GM21786 (cell line): Measurements from ENCODE around the gene PSMD9.

ENCODE experiments used
- ATAC-seq: cut with Tn5 transposase; IDR thresholded peaks from one replicate; pipeline ENCODE4 v1.9.1; 2021; ENCODE audit not compliant: unreplicated experiment

Gene PSMD9

DNA sequence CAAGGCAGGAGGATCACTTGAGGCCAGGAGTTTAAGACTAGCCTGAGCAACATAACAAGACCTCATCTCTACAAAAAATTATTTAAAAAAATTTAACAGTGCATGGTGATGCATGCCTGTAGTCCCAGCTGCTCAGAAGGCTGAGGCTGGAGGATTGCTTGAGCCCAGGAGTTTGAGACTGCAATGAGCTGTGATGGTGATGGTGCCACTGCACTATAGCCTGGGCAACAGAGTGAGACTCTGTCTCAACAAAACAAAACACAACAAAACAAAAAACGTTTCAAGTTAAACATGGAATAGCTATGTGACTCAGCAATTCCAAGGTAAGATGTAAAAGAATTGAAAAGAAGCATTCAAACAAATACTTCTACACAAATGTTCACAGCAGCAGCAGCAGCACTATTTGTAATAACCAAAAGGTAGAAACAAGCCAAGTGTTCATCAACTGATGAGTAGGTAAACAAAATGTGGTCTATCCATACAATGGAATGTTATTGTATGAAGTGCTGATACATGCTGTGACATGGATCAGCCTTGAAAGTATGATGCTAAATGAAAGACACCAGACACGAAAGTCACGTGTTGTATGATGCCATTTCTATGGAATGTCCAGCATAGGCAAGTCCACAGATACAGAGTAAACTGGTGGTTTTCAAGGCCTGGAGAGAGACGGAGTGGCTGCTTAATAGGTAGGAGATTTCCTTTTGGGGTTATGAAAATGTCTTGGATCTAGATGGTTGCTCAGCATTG is 61.2 kb downstream of the PSMD9 start:
- no peak for ATAC-seq

DNA sequence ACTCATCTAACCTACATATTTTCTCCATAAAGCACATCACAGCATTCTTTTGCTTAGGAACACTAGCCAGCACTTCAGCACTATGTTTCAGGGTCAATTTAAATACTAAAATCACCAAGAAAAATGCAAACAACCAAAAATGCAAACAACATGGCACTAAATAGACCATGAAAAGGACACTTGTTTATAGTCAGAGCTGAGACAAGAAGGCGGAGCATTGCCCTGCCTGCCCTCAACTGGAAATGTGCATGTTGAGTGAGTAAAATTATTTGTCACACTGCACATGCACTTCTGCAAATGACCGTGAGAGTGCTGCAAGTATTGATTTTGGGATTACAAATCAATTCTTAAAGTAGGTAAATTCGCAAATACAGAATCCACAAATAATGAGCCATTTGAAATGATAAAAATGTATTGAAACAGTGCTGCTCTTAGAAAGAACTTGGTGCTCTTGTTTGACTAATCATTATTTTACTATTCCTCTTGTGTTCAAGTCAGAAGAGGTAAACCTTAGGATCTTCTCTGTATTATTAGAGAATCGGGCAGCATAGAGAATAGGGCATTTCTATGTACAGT is 64.6 kb downstream of the PSMD9 start:
- ATAC-seq = no peak

DNA sequence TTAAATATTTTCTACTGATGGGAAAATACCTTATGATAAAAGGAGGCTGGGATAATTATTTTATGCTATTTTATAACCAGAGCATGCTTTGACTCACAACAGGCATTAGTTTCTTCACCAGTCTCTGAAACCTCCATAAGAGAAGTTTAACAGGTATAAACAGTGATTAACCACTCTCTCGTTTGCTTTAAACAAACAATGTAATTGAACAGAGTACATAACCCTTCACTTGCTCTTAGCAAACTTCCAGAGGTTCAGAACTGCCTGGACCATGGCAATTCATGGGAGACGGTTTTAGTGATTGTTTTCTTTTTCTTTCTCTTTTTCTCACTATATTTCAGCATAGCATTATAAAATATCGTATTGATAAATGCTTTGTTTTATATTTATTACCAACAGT is 65.1 kb downstream of the PSMD9 start:
- ATAC-seq = no peak

DNA sequence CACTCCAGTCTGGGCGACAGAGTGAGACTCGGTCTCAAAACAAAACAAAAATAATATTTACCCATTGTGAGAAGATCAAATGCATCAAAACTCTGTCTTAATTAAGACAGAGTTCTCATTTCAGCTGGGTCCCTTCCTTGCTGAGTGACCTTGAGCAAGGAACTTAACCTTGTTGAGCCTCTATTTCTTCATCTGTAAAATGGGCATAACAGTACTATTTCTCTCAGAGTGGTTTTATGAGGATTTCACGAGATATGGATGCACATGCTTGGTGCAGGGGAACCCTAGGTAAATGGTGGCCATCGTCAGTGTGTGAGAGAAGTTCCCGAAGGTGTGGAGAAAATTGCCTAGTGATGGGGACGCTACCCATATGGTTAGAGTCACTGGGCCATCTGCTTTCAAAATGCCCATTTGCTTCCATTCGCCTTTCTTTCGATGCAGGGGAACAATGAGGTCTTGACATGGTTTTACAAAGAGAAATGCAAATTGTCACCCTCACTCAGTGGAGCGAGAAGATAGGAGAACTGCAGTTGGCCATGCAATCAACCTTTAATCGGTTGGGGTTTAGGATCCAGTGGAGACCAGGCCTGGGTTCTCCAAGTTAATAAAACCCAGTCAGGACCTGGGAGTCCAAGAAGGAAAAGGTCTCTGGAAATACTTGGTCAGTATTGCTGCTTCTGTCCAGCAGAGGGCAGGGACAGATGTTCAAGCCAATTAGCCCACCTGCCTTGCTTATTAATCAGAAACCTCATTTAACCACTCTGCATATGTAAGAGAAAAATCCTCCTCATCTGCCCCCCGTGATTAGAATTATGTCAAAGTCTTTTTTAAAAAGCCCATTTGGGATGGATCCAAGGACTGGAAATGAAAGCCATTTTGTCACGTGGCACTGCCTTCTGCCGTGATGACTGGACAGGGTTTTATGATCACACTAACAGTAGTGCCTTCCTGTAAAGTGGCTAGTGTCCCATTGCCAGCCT is 67.0 kb downstream of the PSMD9 start:
- no peak for ATAC-seq

DNA sequence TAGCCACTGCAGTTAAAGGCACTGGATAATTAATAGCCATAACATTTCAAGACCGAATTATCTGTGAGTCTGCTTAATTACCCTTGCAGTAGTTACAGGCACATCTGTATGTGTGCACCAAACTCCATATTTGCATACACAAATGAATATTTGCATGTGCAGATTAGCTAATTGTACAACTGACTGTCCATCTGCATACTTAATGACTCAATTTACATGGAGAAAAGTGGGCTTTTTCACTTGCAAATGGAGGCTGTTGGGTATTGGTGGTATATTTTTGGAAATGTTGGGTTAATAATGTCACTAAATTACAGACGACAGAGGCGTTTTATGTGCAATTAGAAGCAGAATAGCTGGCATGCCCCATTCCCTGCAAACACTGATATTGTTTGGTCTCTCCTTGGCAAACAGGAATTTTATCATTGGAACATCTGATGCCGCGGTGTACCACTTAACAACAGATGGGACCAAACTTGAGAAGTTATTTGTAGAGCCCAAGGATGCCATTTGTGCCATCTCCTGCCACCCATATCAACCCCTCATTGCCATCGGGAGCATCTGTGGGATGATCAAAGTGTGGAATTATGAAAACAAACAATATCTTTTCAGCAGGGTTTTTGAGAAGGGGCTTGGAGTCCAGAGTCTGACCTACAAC is 69.4 kb downstream of the PSMD9 start:
- ATAC-seq = no peak

DNA sequence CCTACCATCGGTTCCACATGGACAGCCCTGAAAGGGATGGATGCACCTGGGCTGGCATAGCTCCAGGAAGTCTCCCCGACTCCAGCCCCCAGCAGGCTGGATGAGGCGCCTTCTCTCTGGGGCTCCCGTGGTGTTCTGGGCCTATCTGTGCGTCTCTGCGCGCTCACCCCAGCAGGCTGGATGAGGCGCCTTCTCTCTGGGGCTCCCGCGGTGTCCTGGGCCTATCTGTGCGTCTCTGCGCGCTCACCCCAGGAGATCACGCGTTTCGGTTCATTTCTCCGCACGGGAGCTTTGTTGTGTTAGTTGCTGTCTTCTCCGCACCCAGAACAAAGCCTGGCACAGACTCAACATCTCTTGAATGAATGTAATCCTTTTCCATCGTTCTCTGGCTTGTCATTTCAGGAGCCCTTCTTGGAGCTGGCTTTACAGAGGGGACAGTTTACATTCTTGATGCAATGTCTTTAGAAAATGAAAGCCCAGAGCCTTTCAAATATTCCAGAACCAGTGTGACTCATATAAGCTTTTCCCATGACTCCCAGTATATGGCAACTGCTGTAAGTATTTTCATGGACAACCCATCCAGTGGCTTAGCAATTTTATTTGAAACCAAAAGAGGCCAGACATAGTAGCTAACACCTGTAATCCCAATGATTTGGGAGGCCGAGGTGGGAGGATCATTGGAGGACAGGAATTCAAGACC is 70.1 kb downstream of the PSMD9 start:
- no peak for ATAC-seq

DNA sequence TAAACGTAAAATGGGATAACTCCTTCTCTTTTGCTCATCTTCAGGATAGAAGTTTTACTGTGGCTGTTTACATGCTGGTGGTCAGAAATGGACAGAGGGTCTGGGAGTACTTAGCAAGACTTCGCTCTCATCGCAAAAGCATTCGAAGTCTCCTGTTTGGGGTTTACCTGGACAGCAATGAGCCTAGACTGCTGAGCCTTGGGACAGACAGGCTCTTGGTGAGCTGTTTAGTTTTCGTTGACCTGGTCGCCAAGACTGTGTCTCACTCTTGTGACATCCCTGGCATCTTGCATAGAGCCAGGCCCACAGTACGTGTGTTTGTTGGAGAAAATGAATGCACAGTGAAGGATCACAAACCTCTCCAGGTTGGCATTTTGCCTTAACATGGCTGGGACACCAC is 72.0 kb downstream of the PSMD9 start:
- no peak for ATAC-seq

DNA sequence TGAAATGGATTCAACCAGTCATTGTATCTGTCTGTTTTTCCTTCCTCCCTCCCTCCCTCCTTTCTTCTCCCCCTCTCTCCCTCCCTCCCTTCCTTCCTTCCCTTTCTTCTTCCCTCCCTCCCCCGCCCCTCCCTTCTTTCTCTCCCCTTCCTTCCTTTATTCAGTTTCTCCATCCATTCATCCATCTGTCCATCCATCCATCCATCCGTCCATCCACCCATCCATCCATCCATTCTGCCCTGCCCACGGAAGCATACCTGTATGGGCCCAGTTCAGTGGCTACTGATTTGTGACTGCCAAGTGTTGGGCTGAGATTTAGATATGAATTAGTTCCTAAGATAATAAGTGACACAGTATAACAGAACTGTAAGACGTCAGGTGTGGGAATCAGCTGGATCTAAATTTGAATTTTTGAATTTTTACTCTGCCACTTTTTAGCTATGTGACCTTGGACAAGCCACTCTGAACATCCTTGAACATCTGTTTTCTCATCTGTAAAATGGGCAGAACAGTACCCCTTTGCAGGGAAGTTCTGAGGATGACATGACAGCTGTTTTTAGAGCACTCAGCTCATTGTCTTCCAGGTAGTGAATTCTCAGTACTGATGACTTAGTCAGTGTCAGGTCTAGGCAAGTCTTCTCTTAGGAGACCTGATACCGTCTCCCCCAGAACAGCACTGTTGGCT is 72.7 kb downstream of the PSMD9 start:
- no peak for ATAC-seq

DNA sequence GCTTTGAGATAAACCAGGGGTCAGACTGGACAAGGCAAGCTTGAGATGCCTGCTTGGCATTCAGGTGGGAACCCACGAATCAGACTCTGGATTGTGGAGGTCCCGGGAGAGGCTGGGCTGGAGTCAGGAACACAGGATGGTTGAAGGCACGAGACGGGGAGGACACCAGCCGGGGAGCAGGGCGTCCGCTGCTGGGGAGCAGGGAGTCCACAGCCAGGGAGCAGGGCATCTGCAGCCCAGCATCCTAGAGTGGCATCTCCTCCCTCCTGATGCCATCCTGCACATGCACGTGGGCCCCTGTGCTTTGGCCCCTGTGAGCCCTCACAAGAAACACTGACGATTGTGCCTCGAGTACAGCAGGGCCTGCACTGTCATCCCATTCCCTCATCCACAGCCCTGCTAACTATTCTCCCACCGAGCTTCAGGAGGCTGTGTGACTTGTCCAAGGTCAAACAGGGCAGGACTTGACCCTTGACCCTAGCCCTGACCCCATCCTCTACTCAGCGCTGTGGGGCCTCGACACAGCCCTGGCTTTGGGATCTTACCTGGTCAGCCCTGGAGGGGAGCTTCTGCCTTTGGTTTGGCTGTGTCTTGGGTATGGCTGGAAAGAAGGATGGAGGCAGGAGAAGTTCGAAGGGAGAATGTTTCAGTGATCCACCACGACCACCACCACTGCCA is 74.9 kb downstream of the PSMD9 start:
- ATAC-seq = no peak

DNA sequence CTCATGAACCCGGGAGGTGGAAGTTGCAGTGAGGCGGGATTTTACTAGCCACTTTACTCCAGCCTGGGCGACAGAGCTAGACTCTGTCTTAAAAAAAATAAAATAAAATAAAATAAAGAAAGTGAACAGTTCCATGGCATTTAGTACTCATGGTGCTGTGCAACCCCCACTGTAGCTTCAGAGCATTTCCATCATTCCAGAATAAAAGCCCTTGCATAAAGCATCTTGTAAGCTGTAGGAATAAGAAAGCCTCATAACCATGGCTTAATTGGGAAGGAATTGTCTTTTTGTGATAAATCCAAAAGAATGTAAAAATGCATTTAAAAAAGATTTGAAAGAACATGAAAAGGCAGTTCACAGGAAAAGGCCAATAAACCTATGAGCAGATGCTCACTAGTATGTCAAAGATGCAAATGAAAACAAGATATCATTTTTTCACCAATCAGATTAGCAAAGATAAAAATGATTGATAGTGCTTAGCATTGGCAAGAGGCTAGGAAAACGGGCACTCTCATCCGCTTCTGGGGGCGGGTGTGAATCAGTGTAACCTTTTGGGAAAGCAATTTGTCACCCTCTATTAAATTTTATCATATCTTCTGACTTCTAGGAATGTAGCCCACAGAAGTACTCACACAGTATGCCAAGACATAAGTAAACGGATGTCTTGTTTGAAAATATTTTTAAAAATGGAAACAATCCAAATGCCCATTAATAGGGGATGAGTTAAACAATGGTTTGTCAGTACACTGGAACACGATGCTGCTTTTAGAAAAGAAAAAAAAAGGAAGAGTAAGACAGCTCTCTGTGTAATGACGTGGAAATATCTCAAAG is 76.4 kb downstream of the PSMD9 start:
- ATAC-seq = no peak

DNA sequence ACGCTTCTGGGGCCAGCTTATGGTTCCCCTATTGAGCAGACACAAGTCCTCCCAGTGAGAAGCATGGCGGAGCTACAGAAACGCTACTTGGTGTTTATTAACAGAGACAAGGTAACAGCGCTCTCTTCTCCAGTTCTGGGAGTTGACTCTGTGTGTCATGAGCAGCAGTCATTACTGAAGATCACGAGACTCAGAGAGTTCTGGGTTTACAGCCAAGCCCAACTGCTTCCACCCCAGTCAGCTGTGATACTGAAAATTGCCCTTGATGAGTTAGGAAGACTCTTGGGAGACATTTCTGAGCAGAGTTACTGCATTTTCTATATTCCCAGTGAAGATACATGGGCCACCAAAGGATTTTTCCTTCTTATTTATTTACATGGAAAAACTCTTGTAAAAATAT is 78.4 kb downstream of the PSMD9 start:
- ATAC-seq = no peak
